Measurements from ENCODE around the gene LRP1. TPM values are rescaled to one million over a fixed set of nuclear protein-coding genes. Genes with fewer than 3 reads are reported as not detected.
A peak's percentile ranks its signal among the peaks of the same experiment; 100 is the strongest.

LRP1 gene
- total RNA-seq, 1 experiment from 2014 or later: 12.4 TPM

- BruUV-seq (replicated peaks): TSS peak; percentile 76
- no peak overlapping the region for H3K27ac Mint-ChIP-seq (ENCODE audit: unreplicated experiment)
- no peak for TF ChIP-seq CTCF (IDR thresholded peaks at IDR 0.05; ENCODE audit: unreplicated experiment)
- no peak for DNase-seq
- no peaks in the 10 kb centered on the region for H3K27me3 Mint-ChIP-seq (ENCODE audit: unreplicated experiment)
- CTCF ChIA-PET: no interaction called here
- H3K4me1 Mint-ChIP-seq (ENCODE audit: low read depth, unreplicated experiment): no peaks in the 10 kb centered on the region
- no peaks in the 10 kb centered on the region for H3K9me3 Mint-ChIP-seq (ENCODE audit: low read depth, unreplicated experiment)
- intact Hi-C loops (cut with micrococcal nuclease; ENCODE audit: unreplicated experiment): no loop called here
- no peak overlapping the region for H3K4me3 Mint-ChIP-seq (ENCODE audit: low read depth, unreplicated experiment)
- H3K36me3 Mint-ChIP-seq (ENCODE audit: insufficient read depth, unreplicated experiment): peaks cover 10% of the 10 kb centered on the region
These were observed 126.4 kb downstream of the LRP1 start for GRCh38 chr12:57254506-57255280.

DNA sequence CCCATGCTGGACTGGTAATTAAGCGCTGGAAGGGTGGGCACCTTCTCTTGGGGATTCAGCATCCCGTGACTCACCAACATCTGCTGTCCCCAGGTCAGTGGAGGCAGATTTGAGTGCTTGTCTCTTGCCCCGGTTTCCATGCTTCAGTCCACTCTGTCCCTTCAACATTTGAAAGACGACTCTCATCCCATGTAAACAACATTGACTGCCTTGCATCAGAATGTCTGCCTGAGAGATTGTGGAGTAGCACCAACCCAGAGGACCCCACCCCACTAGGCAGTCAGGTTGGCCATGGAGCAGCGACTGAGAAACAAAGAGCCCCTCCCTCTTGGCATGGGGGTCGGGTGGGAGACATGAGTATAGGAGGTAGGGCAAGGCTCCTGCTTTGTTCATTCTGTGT is 127.6 kb downstream of the LRP1 start:
- no TSS peak for BruUV-seq (replicated peaks)
- no peak overlapping the region for H3K27ac Mint-ChIP-seq (ENCODE audit: unreplicated experiment)
- CTCF ChIA-PET: no interaction called here

DNA sequence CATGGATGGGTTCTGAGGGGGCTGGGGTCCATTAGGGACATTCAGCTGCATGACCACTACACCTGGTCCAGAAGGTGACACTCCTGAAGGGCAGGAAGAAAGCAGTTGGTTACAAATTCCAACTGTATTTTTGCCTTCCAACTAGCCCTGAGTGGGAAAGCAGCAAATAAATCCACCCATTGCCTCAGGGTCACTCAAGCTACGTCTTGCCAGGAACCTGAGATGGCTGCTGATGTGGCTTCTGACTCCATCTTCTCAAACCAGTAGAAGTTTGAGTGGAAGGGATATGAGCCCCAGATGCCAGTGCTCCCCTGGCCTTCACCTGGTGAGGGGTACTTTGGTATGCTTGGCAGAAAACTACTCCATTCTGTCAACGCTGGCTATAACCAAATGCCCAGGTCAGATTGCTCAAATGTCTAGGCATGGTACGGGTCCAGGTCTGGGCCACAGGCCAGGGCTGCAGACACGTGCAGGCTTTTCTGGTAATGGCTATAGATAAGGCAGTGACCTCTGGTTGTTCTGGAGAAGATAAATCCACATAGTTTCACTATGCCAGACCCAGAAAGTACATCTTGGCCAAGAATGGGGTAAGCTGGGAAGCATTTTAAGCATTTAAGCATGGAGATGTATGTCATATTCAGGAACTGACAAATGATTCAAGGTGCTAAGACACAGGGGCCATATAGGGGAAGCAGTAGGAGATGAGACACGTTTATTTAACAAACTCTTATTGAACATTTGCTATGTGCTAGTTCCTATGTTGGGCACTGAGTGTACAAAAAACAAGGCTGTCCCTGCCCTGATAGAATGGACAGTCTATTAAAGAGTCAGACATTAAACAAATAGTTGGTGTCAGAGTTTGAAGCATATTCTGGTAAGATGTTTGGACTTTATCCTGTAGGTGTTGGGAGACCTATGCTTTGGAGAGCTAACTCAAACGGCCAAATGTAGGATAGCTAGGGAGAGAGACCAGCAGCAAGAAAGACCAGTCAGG is 131.0 kb downstream of the LRP1 start:
- Mint-ChIP-seq H3K4me1 (ENCODE audit: low read depth, unreplicated experiment) (no peaks in the 10 kb centered on the region), H3K27me3 (ENCODE audit: unreplicated experiment) (no peaks in the 10 kb centered on the region), H3K4me3 (ENCODE audit: low read depth, unreplicated experiment) (no peak overlapping the region), H3K9me3 (ENCODE audit: low read depth, unreplicated experiment) (no peaks in the 10 kb centered on the region), H3K27ac (ENCODE audit: unreplicated experiment) (no peak overlapping the region), H3K36me3 (ENCODE audit: insufficient read depth, unreplicated experiment) (peaks cover 28% of the 10 kb centered on the region)
- no peak for DNase-seq
- BruUV-seq (replicated peaks): no TSS peak
- TF ChIP-seq CTCF (IDR thresholded peaks at IDR 0.05; ENCODE audit: unreplicated experiment): no peak
- intact Hi-C loops (cut with micrococcal nuclease; ENCODE audit: unreplicated experiment): no loop called here
- CTCF ChIA-PET: no interaction called here

More for the DNA sequence above, 127.6 kb downstream of the LRP1 start:
- no peaks in the 10 kb centered on the region for H3K4me1 Mint-ChIP-seq (ENCODE audit: low read depth, unreplicated experiment)
- intact Hi-C loops (cut with micrococcal nuclease; ENCODE audit: unreplicated experiment): no loop called here
- no peak for TF ChIP-seq CTCF (IDR thresholded peaks at IDR 0.05; ENCODE audit: unreplicated experiment)
- H3K9me3 Mint-ChIP-seq (ENCODE audit: low read depth, unreplicated experiment): no peaks in the 10 kb centered on the region
- H3K27me3 Mint-ChIP-seq (ENCODE audit: unreplicated experiment): no peaks in the 10 kb centered on the region
- no peak overlapping the region for H3K4me3 Mint-ChIP-seq (ENCODE audit: low read depth, unreplicated experiment)
- no peak for DNase-seq
- peaks cover 17% of the 10 kb centered on the region for H3K36me3 Mint-ChIP-seq (ENCODE audit: insufficient read depth, unreplicated experiment)

DNA sequence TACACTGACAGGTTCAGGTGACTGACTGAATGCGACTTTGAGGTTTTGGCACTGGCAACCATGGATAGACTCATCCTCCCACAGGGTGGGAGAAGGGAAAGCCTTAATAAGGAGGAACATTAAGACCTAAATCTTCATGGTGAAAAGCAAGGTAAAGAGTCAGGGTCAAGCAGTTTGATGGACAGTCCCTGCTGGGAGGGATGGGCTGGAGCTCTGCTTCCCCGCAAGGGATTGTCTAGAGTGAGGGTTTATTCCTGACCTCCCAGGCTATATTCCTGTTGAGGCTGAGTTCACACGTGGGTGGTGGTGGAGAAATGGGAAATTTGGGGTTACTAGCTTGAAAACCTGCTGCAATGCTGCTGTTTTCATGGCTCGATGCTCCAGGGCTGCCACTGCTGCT is 132.1 kb downstream of the LRP1 start:
- Mint-ChIP-seq H3K36me3 (ENCODE audit: insufficient read depth, unreplicated experiment) (peaks cover 27% of the 10 kb centered on the region), H3K9me3 (ENCODE audit: low read depth, unreplicated experiment) (no peaks in the 10 kb centered on the region), H3K27me3 (ENCODE audit: unreplicated experiment) (no peaks in the 10 kb centered on the region), H3K27ac (ENCODE audit: unreplicated experiment) (no peak overlapping the region), H3K4me3 (ENCODE audit: low read depth, unreplicated experiment) (no peak overlapping the region), H3K4me1 (ENCODE audit: low read depth, unreplicated experiment) (no peaks in the 10 kb centered on the region)
- intact Hi-C loops (cut with micrococcal nuclease; ENCODE audit: unreplicated experiment): no loop called here
- CTCF ChIA-PET: interaction anchor here (0.6 kb wide), 1 partner anchor 140 kb away, joined by 4 read pairs; no protein-coding TSS in a partner anchor
- no TSS peak for BruUV-seq (replicated peaks)
- DNase-seq: no peak
- no peak for TF ChIP-seq CTCF (IDR thresholded peaks at IDR 0.05; ENCODE audit: unreplicated experiment)

Measured in Calu3 (cell line).